PC-3 (cell line): Measurements from ENCODE around the gene CXorf58.

Experiments used
- CTCF ChIP-seq: fragments of 300-600 bp; sonication (generic); conservative IDR thresholded peaks from 2 replicates; pipeline ENCODE4 v1.5.1; 2017; ENCODE audit warnings: antibody characterized with exemption, low read depth, mild to moderate bottlenecking, low read length
- EZH2phosphoT487 ChIP-seq: fragments of 300-600 bp; sonication (generic); IDR thresholded peaks from 2 replicates; pipeline ENCODE4 v1.6.1; 2018; ENCODE audit warnings: mild to moderate bottlenecking, antibody characterized with exemption, low read length, borderline replicate concordance

- TF ChIP-seq CTCF (no peak), EZH2phosphoT487 (no peak)
These were observed 36.4 kb downstream of the CXorf58 start for GRCh38 chrX:23944234-23944633.
